HEK293 (cell line): Measurements from ENCODE around the gene TAGLN2.

Experiments
- CTCF ChIA-PET: fragments of 350-600 bp; formaldehyde crosslinking; extraction: SDS; loops from one replicate; lab custom pipeline; 2021; ENCODE audit warnings: antibody characterized with exemption; lab: Yijun Ruan, JAX
- POLR2A ChIA-PET: fragments of 300-600 bp; formaldehyde crosslinking; extraction: SDS; loops from one replicate; lab custom pipeline; 2020; ENCODE audit warnings: antibody characterized with exemption, inconsistent platforms; lab: Yijun Ruan, JAX
- H3K27ac ChIP-seq: fragments of 200-500 bp; sonication (Bioruptor generic); 2 replicates; pipeline ENCODE4 v1.5.1; 2014; ENCODE audit warnings: low read depth, low read length, control low read depth, inconsistent platforms; ENCODE audit errors: extremely low read depth
- H3K36me3 ChIP-seq, 2 experiments: fragments of 200-500 bp in 1 of 2; sonication (Bioruptor generic) in 1 of 2; 1 replicate in 1 of 2; 2 replicates in 1 of 2; pipeline ENCODE4 v1.5.1; 2014 to 2017; ENCODE audit warnings: inconsistent platforms in 2 of 2, low read length in 2 of 2; ENCODE audit not compliant: control insufficient read depth in 2 of 2, insufficient read depth in 1 of 2
- H3K4me1 ChIP-seq: fragments of 200-500 bp; sonication (Bioruptor generic); 2 replicates; pipeline ENCODE4 v1.5.1; 2014; ENCODE audit warnings: mild to moderate bottlenecking, low read length, inconsistent platforms; ENCODE audit not compliant: control insufficient read depth, insufficient read depth
- H3K4me3 ChIP-seq: 2 replicates; pipeline ENCODE4 v1.5.1; 2011; ENCODE audit warnings: low read depth, mild to moderate bottlenecking, control low read depth, low read length, moderate library complexity
- H3K9me3 ChIP-seq: fragments of 200-500 bp; sonication (Bioruptor generic); 2 replicates; pipeline ENCODE4 v1.5.1; 2014; ENCODE audit warnings: low read depth, low read length, inconsistent platforms; ENCODE audit not compliant: control insufficient read depth, insufficient read depth
- AEBP2 ChIP-seq: fragments of 450-650 bp; formaldehyde crosslinking; IDR thresholded peaks from 2 replicates; pipeline ENCODE4 v1.5.1; 2016; ENCODE audit warnings: missing biosample characterization, missing genetic modification characterization, borderline replicate concordance
- BCL6B ChIP-seq: fragments of 450-650 bp; formaldehyde crosslinking; IDR thresholded peaks from 2 replicates; pipeline ENCODE4 v1.5.1; 2017; ENCODE audit warnings: missing biosample characterization, missing genetic modification characterization
- ELK4 ChIP-seq: IDR thresholded peaks from 2 replicates; pipeline ENCODE4 v1.6.1; 2011; ENCODE audit warnings: mild to moderate bottlenecking, low read depth, low read length, borderline replicate concordance
- IKZF3 ChIP-seq: fragments of 450-650 bp; IDR thresholded peaks from 2 replicates; pipeline ENCODE4 v1.5.0; 2018; ENCODE audit warnings: missing biosample characterization, mild to moderate bottlenecking, missing genetic modification characterization, moderate library complexity
- KLF8 ChIP-seq: fragments of 450-650 bp; formaldehyde crosslinking; IDR thresholded peaks from 2 replicates; pipeline ENCODE4 v1.5.1; 2016; ENCODE audit warnings: missing biosample characterization, missing genetic modification characterization
- PATZ1 ChIP-seq: fragments of 450-650 bp; formaldehyde crosslinking; IDR thresholded peaks from 2 replicates; pipeline ENCODE4 v1.5.1; 2016; ENCODE audit warnings: missing biosample characterization, missing genetic modification characterization
- PRDM6 ChIP-seq: fragments of 450-650 bp; formaldehyde crosslinking; IDR thresholded peaks from 2 replicates; pipeline ENCODE4 v1.5.1; 2017; ENCODE audit warnings: missing biosample characterization, missing genetic modification characterization
- ZBTB20 ChIP-seq: fragments of 450-650 bp; formaldehyde crosslinking; IDR thresholded peaks from 2 replicates; pipeline ENCODE4 v1.5.1; 2016; ENCODE audit warnings: missing biosample characterization, missing genetic modification characterization
- ZBTB44 ChIP-seq: fragments of 450-650 bp; IDR thresholded peaks from 2 replicates; pipeline ENCODE4 v1.5.1; 2018; ENCODE audit warnings: missing biosample characterization, mild to moderate bottlenecking, missing genetic modification characterization
- ZNF140 ChIP-seq: fragments of 450-650 bp; formaldehyde crosslinking; IDR thresholded peaks from 2 replicates; pipeline ENCODE4 v1.5.1; 2016; ENCODE audit warnings: missing biosample characterization, missing genetic modification characterization
- ZNF24 ChIP-seq: fragments of 450-650 bp; formaldehyde crosslinking; IDR thresholded peaks from 2 replicates; pipeline ENCODE4 v1.5.1; 2016; ENCODE audit warnings: missing biosample characterization, missing genetic modification characterization
- ZNF280C ChIP-seq: fragments of 450-650 bp; formaldehyde crosslinking; IDR thresholded peaks from 2 replicates; pipeline ENCODE4 v1.5.1; 2016; ENCODE audit warnings: missing biosample characterization, missing genetic modification characterization
- ZNF513 ChIP-seq: fragments of 450-650 bp; IDR thresholded peaks from 2 replicates; pipeline ENCODE4 v1.5.1; 2018; ENCODE audit warnings: missing biosample characterization, missing genetic modification characterization
- ZNF600 ChIP-seq: fragments of 450-650 bp; formaldehyde crosslinking; IDR thresholded peaks from 2 replicates; pipeline ENCODE4 v1.5.1; 2016; ENCODE audit warnings: missing biosample characterization, missing genetic modification characterization
- ZNF670 ChIP-seq: fragments of 450-650 bp; formaldehyde crosslinking; IDR thresholded peaks from 2 replicates; pipeline ENCODE4 v1.5.1; 2016; ENCODE audit warnings: missing biosample characterization, missing genetic modification characterization, low read depth
- ZNF768 ChIP-seq: fragments of 450-650 bp; formaldehyde crosslinking; IDR thresholded peaks from 2 replicates; pipeline ENCODE4 v1.5.1; 2018; ENCODE audit warnings: missing biosample characterization, mild to moderate bottlenecking, missing genetic modification characterization
- ZSCAN18 ChIP-seq: fragments of 450-650 bp; formaldehyde crosslinking; IDR thresholded peaks from 2 replicates; pipeline ENCODE4 v1.5.1; 2016; ENCODE audit warnings: missing biosample characterization, missing genetic modification characterization
- ZSCAN30 ChIP-seq: fragments of 450-650 bp; IDR thresholded peaks from 2 replicates; pipeline ENCODE4 v1.5.1; 2018; ENCODE audit warnings: missing biosample characterization, mild to moderate bottlenecking, missing genetic modification characterization, moderate library complexity
- ZXDB ChIP-seq: fragments of 450-650 bp; formaldehyde crosslinking; IDR thresholded peaks from 2 replicates; pipeline ENCODE4 v1.5.1; 2016; ENCODE audit warnings: missing biosample characterization, missing genetic modification characterization

The TAGLN2 gene

GRCh38 chr1:159880430-159880829 lies 44.9 kb downstream of the TAGLN2 start (continued):
- TF ChIP-seq ZBTB44 (tag by site-specific recombination) (no peak), AEBP2 (tag by site-specific recombination) (no peak), ZNF513 (no peak), ZNF768 (tag by site-specific recombination) (no peak), ZNF140 (tag by site-specific recombination) (no peak), PATZ1 (tag by site-specific recombination) (no peak), ZSCAN18 (tag by site-specific recombination) (no peak), PRDM6 (tag by site-specific recombination) (no peak), ZNF24 (tag by site-specific recombination) (no peak), KLF8 (no peak), ZNF600 (no peak)

- POLR2A ChIA-PET, result no interaction called here
- no peak for TF ChIP-seq PRDM6 (tag by site-specific recombination)
- no peak for TF ChIP-seq ZBTB20
- TF ChIP-seq ZNF768 (tag by site-specific recombination), result no peak
- TF ChIP-seq ZXDB, result no peak
- TF ChIP-seq ZNF280C (tag by site-specific recombination), result no peak
- no peak for TF ChIP-seq ELK4
- no peak for TF ChIP-seq BCL6B (tag by site-specific recombination)
- TF ChIP-seq ZSCAN30 (tag by site-specific recombination), result no peak
- TF ChIP-seq ZNF670 (tag by site-specific recombination), result no peak
- TF ChIP-seq IKZF3, result no peak
Measured at GRCh38 chr1:159879977-159880376, 45.3 kb downstream of the TAGLN2 start.

More at GRCh38 chr1:159879977-159880376, 45.3 kb downstream of the TAGLN2 start:
- no peak overlapping the region for H3K27ac ChIP-seq
- H3K9me3 ChIP-seq, result no peaks in the 10 kb centered on the region
- peaks cover 11% of the 10 kb centered on the region for H3K4me1 ChIP-seq
- CTCF ChIA-PET, result interaction anchor here (0.6 to 4.5 kb wide), 5 partner anchors 12 to 517 kb away, joined by 3 to 21 read pairs (median 7); no protein-coding TSS in a partner anchor
- H3K4me3 ChIP-seq, result no peak overlapping the region
- H3K36me3 ChIP-seq, result no peaks in the 10 kb centered on the region
